Measurements from ENCODE around the gene PHF21B. TPM values are rescaled to one million over a fixed set of nuclear protein-coding genes. Genes with fewer than 3 reads are reported as not detected.

The PHF21B gene
- total RNA-seq, 4 donors from 2014 or later = 0.50 to 9.4 (median 1.8) TPM; not detected in 1

GRCh38 chr22:44996648-44997047, 13.2 kb downstream of the PHF21B start:
- no peak overlapping the region for H3K27ac ChIP-seq (replicated peaks in 1 of 4)
- H3K36me3 ChIP-seq = no peaks in the 10 kb centered on the region
- H3K4me1 ChIP-seq = no peaks in the 10 kb centered on the region
- intact Hi-C loops (cut with DNase I) = no loop called here
- H3K27me3 ChIP-seq = no peaks in the 10 kb centered on the region
- DNase-seq (ENCODE audit: extremely low spot score) = no peak
- WGBS = 95% methylated on average over 16 of the region's 16 CpGs
- no peak overlapping the region for H3K4me3 ChIP-seq
- no peaks in the 10 kb centered on the region for H3K9me3 ChIP-seq
- TF ChIP-seq POLR2AphosphoS5 (IDR thresholded peaks at IDR 0.05) (no peak), EP300 (IDR thresholded peaks at IDR 0.05) (no peak), POLR2A (IDR thresholded peaks at IDR 0.05; ENCODE audit: low read depth) (no peak)
- TF ChIP-seq, protein P1, sequence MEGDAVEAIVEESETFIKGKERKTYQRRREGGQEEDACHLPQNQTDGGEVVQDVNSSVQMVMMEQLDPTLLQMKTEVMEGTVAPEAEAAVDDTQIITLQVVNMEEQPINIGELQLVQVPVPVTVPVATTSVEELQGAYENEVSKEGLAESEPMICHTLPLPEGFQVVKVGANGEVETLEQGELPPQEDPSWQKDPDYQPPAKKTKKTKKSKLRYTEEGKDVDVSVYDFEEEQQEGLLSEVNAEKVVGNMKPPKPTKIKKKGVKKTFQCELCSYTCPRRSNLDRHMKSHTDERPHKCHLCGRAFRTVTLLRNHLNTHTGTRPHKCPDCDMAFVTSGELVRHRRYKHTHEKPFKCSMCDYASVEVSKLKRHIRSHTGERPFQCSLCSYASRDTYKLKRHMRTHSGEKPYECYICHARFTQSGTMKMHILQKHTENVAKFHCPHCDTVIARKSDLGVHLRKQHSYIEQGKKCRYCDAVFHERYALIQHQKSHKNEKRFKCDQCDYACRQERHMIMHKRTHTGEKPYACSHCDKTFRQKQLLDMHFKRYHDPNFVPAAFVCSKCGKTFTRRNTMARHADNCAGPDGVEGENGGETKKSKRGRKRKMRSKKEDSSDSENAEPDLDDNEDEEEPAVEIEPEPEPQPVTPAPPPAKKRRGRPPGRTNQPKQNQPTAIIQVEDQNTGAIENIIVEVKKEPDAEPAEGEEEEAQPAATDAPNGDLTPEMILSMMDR (IDR thresholded peaks at IDR 0.05) = no peak

- Histone ChIP-seq H3K36me3 (no peaks in the 10 kb centered on the region), H3K4me3 (no peak overlapping the region), H3K4me1 (no peaks in the 10 kb centered on the region), H3K9me3 (no peaks in the 10 kb centered on the region), H3K27ac (replicated peaks in 1 of 4) (no peak overlapping the region), H3K27me3 (no peaks in the 10 kb centered on the region)
- no peak for TF ChIP-seq POLR2AphosphoS5 (IDR thresholded peaks at IDR 0.05)
- TF ChIP-seq, protein P1 (IDR thresholded peaks at IDR 0.05) = no peak
- WGBS = 95% methylated on average over 4 of the region's 9 CpGs
- DNase-seq (ENCODE audit: extremely low spot score) = no peak
- intact Hi-C loops (cut with DNase I) = no loop called here
These were observed 13.7 kb downstream of the PHF21B start for GRCh38 chr22:44996120-44996519.

DNA sequence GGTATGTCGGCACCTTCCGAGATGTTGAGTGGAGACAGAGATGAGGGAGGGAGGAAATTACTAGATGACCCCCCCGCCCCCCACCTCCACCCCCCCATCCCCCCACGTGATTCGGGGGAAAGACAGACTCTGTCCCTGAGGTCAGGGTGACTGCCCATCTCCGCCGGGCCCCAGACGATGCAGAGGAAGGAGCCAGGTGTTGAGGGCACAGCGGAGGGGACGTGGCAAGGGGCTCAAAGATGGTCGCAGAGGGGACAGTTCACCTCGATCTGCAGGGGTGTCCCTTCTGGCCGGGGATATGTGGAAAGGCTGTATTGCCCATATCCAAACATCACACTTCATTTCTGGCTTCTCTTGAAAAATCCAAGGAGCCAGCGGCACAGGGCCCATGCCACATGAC, 14.1 kb downstream of the PHF21B start:
- no peaks in the 10 kb centered on the region for H3K27me3 ChIP-seq
- no peak overlapping the region for H3K27ac ChIP-seq (replicated peaks in 1 of 4)
- TF ChIP-seq, protein P1 (IDR thresholded peaks at IDR 0.05) = no peak
- TF ChIP-seq POLR2AphosphoS5 (IDR thresholded peaks at IDR 0.05) (no peak), EP300 (IDR thresholded peaks at IDR 0.05) (no peak), POLR2A (IDR thresholded peaks at IDR 0.05; ENCODE audit: low read depth) (no peak)
- H3K9me3 ChIP-seq = no peaks in the 10 kb centered on the region
- H3K4me1 ChIP-seq = no peaks in the 10 kb centered on the region
- H3K4me3 ChIP-seq = no peak overlapping the region
- H3K36me3 ChIP-seq = no peaks in the 10 kb centered on the region
- intact Hi-C loops (cut with DNase I) = no loop called here
- DNase-seq (ENCODE audit: extremely low spot score) = no peak
- 82% methylated on average over 13 of the region's 14 CpGs for WGBS

GRCh38 chr22:44995105-44995514, 14.7 kb downstream of the PHF21B start:
- Histone ChIP-seq H3K4me1 (no peaks in the 10 kb centered on the region), H3K9me3 (no peaks in the 10 kb centered on the region), H3K36me3 (no peaks in the 10 kb centered on the region), H3K27ac (replicated peaks in 1 of 4) (no peak overlapping the region), H3K4me3 (no peak overlapping the region), H3K27me3 (no peaks in the 10 kb centered on the region)
- DNase-seq (ENCODE audit: extremely low spot score) = no peak
- TF ChIP-seq, protein P1 (IDR thresholded peaks at IDR 0.05) = no peak
- TF ChIP-seq EP300 (IDR thresholded peaks at IDR 0.05) (no peak), POLR2A (IDR thresholded peaks at IDR 0.05; ENCODE audit: low read depth) (no peak), POLR2AphosphoS5 (IDR thresholded peaks at IDR 0.05) (no peak)
- intact Hi-C loops (cut with DNase I) = no loop called here
- 57% methylated on average over 7 of the region's 7 CpGs for WGBS

- Histone ChIP-seq H3K4me3 (no peak overlapping the region), H3K9me3 (no peaks in the 10 kb centered on the region), H3K4me1 (no peaks in the 10 kb centered on the region), H3K27me3 (no peaks in the 10 kb centered on the region), H3K36me3 (no peaks in the 10 kb centered on the region), H3K27ac (replicated peaks in 1 of 4) (no peak overlapping the region)
- TF ChIP-seq EP300 (IDR thresholded peaks at IDR 0.05) (no peak), POLR2A (IDR thresholded peaks at IDR 0.05; ENCODE audit: low read depth) (no peak), POLR2AphosphoS5 (IDR thresholded peaks at IDR 0.05) (no peak)
- TF ChIP-seq, protein P1 (IDR thresholded peaks at IDR 0.05) = no peak
- DNase-seq (ENCODE audit: extremely low spot score) = no peak
- intact Hi-C loops (cut with DNase I) = no loop called here
- 88% methylated on average over 19 of the region's 19 CpGs for WGBS
These were observed 15.3 kb downstream of the PHF21B start for GRCh38 chr22:44994399-44995104.

All from esophagus muscularis mucosa (tissue), 4 donors.